HepG2 (cell line): ENCODE results near the gene DPH7.

Experiments used
- GABPB1 ChIP-seq: IDR thresholded peaks from 2 replicates; pipeline ENCODE4 v1.6.1; 2016; ENCODE audit warnings: mild to moderate bottlenecking, missing genetic modification reagents, moderate library complexity, missing compliant biosample characterization
- HNRNPH1 ChIP-seq: fragments of 200-400 bp; formaldehyde crosslinking; optimal IDR thresholded peaks from 2 replicates; pipeline ENCODE3; 2017; ENCODE audit warnings: mild to moderate bottlenecking, low read depth, low read length
- IRF2 ChIP-seq: IDR thresholded peaks from 2 replicates; pipeline ENCODE4 v1.6.1; 2018; ENCODE audit warnings: missing genetic modification reagents, missing compliant biosample characterization
- MNT ChIP-seq: fragments of 450-650 bp; IDR thresholded peaks from 2 replicates; pipeline ENCODE4 v1.6.1; 2016
- MXI1 ChIP-seq: IDR thresholded peaks from 3 replicates; pipeline ENCODE4 v1.6.1; 2012; ENCODE audit warnings: low read depth, low read length, inconsistent platforms, borderline replicate concordance
- NFYB ChIP-seq: sonication (generic); formaldehyde crosslinking; IDR thresholded peaks from 2 replicates; pipeline ENCODE4 v1.4.0; 2020; ENCODE audit warnings: missing genetic modification reagents
- NRL ChIP-seq: sonication (generic); formaldehyde crosslinking; IDR thresholded peaks from 2 replicates; pipeline ENCODE4 v1.5.0; 2020; ENCODE audit warnings: missing genetic modification reagents, mild to moderate bottlenecking, moderate library complexity, borderline replicate concordance
- SIN3A ChIP-seq: IDR thresholded peaks from 2 replicates; pipeline ENCODE4 v1.6.1; 2011; ENCODE audit warnings: low read depth, mild to moderate bottlenecking, control low read depth, low read length, borderline replicate concordance
- TCF12 ChIP-seq, 2 experiments: fragments of 450-650 bp in 1 of 2; sonication (generic) in 1 of 2; formaldehyde crosslinking in 1 of 2; IDR thresholded peaks; 2 replicates each; pipeline versions ENCODE4 v1.6.1 to v1.8.0; 2017 to 2022; ENCODE audit warnings: antibody characterized with exemption in 1 of 2, mild to moderate bottlenecking in 1 of 2, missing genetic modification reagents in 1 of 2, moderate library complexity in 1 of 2
- ZKSCAN8 ChIP-seq: IDR thresholded peaks from 2 replicates; pipeline ENCODE4 v1.6.1; 2016; ENCODE audit warnings: borderline replicate concordance, missing genetic modification reagents, missing compliant biosample characterization
- ZNF724P ChIP-seq: sonication (generic); formaldehyde crosslinking; IDR thresholded peaks from 2 replicates; pipeline ENCODE4 v1.8.0; 2022; ENCODE audit warnings: missing genetic modification reagents, borderline replicate concordance
- TF ChIP-seq, protein P1 (sequence below): sonication (generic); formaldehyde crosslinking; IDR thresholded peaks from 2 replicates; pipeline ENCODE4 v1.8.1; 2023; ENCODE audit warnings: mild to moderate bottlenecking, missing genetic modification reagents, borderline replicate concordance
- TF ChIP-seq, protein P2 (sequence below): sonication (generic); formaldehyde crosslinking; IDR thresholded peaks from 2 replicates; pipeline ENCODE4 v1.5.0; 2020; ENCODE audit warnings: mild to moderate bottlenecking, missing genetic modification reagents, moderate library complexity

- no peak for TF ChIP-seq HNRNPH1
- TF ChIP-seq, protein P1, sequence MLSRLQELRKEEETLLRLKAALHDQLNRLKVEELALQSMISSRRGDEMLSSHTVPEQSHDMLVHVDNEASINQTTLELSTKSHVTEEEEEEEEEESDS = no peak
- no peak for TF ChIP-seq MNT
- TF ChIP-seq IRF2 (CRISPR knock-in tag) = no peak
- no peak for TF ChIP-seq ZKSCAN8 (CRISPR knock-in tag)
- TF ChIP-seq ZNF724P = no peak
- TF ChIP-seq SIN3A = no peak
- TF ChIP-seq MXI1 = no peak
- TF ChIP-seq TCF12 (IDR thresholded peaks at IDR 0.05) = no peak
- no peak for TF ChIP-seq TCF12 (CRISPR knock-in tag; IDR thresholded peaks at IDR 0.05)
- TF ChIP-seq NRL = no peak
- TF ChIP-seq GABPB1 (CRISPR knock-in tag) = no peak
- TF ChIP-seq, protein P2, sequence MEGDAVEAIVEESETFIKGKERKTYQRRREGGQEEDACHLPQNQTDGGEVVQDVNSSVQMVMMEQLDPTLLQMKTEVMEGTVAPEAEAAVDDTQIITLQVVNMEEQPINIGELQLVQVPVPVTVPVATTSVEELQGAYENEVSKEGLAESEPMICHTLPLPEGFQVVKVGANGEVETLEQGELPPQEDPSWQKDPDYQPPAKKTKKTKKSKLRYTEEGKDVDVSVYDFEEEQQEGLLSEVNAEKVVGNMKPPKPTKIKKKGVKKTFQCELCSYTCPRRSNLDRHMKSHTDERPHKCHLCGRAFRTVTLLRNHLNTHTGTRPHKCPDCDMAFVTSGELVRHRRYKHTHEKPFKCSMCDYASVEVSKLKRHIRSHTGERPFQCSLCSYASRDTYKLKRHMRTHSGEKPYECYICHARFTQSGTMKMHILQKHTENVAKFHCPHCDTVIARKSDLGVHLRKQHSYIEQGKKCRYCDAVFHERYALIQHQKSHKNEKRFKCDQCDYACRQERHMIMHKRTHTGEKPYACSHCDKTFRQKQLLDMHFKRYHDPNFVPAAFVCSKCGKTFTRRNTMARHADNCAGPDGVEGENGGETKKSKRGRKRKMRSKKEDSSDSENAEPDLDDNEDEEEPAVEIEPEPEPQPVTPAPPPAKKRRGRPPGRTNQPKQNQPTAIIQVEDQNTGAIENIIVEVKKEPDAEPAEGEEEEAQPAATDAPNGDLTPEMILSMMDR = no peak
- TF ChIP-seq NFYB (CRISPR knock-in tag) = no peak
These were observed 40.7 kb downstream of the DPH7 start for GRCh38 chr9:137538058-137538457.
